22Rv1 (cell line): ENCODE data around the gene PLEKHF1.
A peak's percentile ranks its signal among the peaks of the same experiment; 100 is the strongest.
"Not testable (repeated sequence)": the region's sequence is repeated elsewhere in the genome, so short reads cannot be mapped to it uniquely, and the experiment has no call there.

ENCODE experiments used
- H3K27ac ChIP-seq: fragments of 450-650 bp; 2 replicates; pipeline ENCODE4 v1.5.1; 2017
- CTCF ChIP-seq: fragments of 450-650 bp; IDR thresholded peaks from 2 replicates; pipeline ENCODE4 v1.5.1; 2017; ENCODE audit warnings: mild to moderate bottlenecking
- ZFX ChIP-seq: fragments of 450-650 bp; IDR thresholded peaks from 2 replicates; pipeline ENCODE4 v1.6.1; 2017; ENCODE audit warnings: antibody characterized with exemption, borderline replicate concordance

PLEKHF1 gene

GRCh38 chr19:29666578-29667386 is 1.5 kb downstream of the PLEKHF1 start:
- TF ChIP-seq CTCF (no peak), ZFX (no peak)
- no peak overlapping the region for H3K27ac ChIP-seq

- TF ChIP-seq ZFX (no peak), CTCF (no peak)
- no peak overlapping the region for H3K27ac ChIP-seq
These were observed 2.1 kb downstream of the PLEKHF1 start for GRCh38 chr19:29667387-29667783.

GRCh38 chr19:29667901-29668341 is 2.7 kb downstream of the PLEKHF1 start:
- TF ChIP-seq CTCF (no peak), ZFX (no peak)
- H3K27ac ChIP-seq: no peak overlapping the region

- no peak overlapping the region for H3K27ac ChIP-seq
- TF ChIP-seq ZFX (no peak), CTCF (peak; percentile 25; the same call in 1 of the 2 replicates)
These were observed 3.7 kb downstream of the PLEKHF1 start for GRCh38 chr19:29668746-29669609.

GRCh38 chr19:29670255-29670654 is 5.0 kb downstream of the PLEKHF1 start:
- H3K27ac ChIP-seq: no peak overlapping the region
- no peak for TF ChIP-seq ZFX
- TF ChIP-seq CTCF: no peak

- not testable (repeated sequence) for H3K27ac ChIP-seq
- TF ChIP-seq CTCF: peak; percentile 9; the same call in 1 of the 2 replicates
These were observed 5.7 kb downstream of the PLEKHF1 start for GRCh38 chr19:29671026-29671392.
